Left colon (tissue), 2 donors: Measurements from ENCODE around the gene RAD51B. TPM values are rescaled to one million over a fixed set of nuclear protein-coding genes. Genes with fewer than 3 reads are reported as not detected.

ENCODE experiments used
- ATAC-seq: fragments of 200-7000 bp; cut with Tn5 transposase; one replicate; pipeline ENCODE4 v1.9.1; 2020; ENCODE audit warnings: mild to moderate bottlenecking, moderate library complexity
- DNase-seq, 2 donors: peaks; one replicate each; pipeline ENCODE4 v3.0.0-alpha.2; 2020
- intact Hi-C, 2 donors: fragments of 100-400 bp; cut with DNase I in 1 of 2; cut with micrococcal nuclease in 1 of 2; formaldehyde crosslinking; loops; one replicate each; pipeline versions ENCODE4 v1.11.2 to v1.14.0; 2022; cut with DNase I, micrococcal nuclease
- total RNA-seq, 2 donors: library from RNA; stranded (reverse); fragmentation: NEBNext Ultra II Directional; extraction: Animal tissue kit (Norgen Biotek cat#: 25700); gene quantifications; one replicate each; pipeline ENCODE4 v1.2.1, GENCODE V29; 2021
- donor health status: DM: no; HTN: no; CAD: no.
- donor health status: DM: yes; HTN: yes; CAD: no.

The RAD51B gene
- total RNA-seq, 2 donors from 2014 or later = 13.7 to 16.8 TPM

DNA sequence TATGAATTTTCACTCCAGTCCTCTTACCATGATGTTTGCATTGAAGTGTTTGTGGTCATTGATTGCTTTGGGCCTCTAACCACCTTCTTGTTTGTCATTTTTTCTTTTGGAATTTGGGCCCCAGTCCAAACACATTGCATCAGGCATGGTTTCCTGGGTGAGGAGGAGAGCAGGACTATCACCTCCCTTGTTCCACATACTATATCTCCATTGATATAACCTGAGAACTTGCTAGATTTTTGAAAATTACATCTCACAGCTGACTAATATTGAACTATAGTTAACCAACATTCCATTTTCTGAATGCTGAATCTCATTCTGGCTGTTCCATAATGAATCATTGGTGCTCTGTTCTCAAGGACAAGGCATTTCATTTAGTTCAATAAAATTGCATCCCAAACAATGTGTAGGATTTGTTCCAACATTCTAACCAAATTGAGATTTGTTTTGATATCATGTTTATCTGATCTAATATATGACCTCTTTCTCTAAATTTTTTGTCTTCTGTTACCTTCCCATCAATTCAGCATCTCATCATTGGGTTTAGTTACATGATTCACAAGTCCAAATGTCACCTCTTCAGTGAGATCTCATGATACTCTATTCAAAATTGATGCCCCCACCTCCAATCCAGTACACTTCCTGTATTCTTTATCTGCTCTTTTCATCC, 644.3 kb downstream of the RAD51B start:
- DNase-seq (no peak), ATAC-seq (no peak)
- intact Hi-C loops = no loop called here

DNA sequence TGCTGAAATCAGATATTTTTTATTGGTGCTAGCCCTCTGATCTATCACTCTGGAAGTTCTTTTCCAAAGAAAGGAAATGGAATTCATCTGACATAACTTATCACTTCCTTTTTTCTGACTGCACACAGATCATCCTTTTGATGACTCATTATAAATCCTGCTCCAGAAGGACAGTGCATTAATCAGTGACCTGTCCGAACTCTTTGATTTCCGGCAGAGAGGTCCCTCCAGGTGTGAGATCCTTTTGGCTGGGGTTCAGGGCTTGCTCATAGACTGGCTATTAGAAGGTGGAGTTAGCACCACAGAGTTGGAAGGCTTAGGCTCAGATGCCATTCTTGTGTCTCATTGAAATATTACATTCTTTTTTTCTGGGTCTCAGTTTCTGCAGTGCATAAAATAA, 645.1 kb downstream of the RAD51B start:
- intact Hi-C loops = no loop called here
- no peak for ATAC-seq
- no peak for DNase-seq

DNA sequence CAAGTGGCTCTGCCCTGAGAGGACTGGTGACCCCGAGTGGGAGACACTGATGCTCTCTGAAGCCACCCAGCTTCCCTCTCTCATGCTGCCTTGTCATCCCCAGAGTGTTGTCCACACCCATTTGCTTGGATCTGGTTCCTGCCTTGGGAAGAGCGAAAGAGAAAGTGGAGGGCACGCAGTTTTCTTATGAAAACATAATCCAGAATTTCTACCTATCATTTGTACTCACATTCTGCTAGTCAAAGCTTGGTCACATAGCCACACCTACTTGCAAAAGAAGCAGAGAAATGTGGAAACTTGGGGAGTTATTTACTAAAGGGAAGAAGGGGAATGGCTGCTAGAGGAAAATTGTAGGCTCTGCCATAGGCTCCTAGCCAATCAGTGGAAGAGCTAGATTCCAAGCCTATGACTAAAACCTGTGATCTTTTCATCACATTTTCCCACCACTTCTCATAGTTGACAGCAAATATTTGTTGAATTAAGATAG, 647.0 kb downstream of the RAD51B start:
- DNase-seq = no peak
- intact Hi-C loops = no loop called here
- no peak for ATAC-seq

DNA sequence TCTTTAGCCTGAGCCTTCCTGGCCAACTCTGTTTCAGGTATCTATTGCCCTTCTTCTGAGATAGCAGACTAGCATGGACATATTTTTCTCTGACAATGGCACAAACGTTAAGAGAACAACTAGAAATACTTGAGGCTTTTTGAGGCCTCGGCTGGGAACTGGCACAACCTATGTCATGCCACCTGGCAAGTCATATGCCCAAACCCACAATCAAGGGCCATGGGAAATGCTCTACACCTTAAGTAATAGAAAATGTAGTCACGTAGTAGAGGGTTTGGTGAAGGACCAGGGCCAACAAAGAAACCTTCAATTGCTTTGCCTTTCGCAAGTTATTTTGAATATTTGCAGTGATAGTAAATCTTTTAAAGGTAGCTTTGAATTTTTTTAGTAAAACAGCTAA, 647.8 kb downstream of the RAD51B start:
- ATAC-seq (no peak), DNase-seq (no peak)
- intact Hi-C loops = no loop called here

DNA sequence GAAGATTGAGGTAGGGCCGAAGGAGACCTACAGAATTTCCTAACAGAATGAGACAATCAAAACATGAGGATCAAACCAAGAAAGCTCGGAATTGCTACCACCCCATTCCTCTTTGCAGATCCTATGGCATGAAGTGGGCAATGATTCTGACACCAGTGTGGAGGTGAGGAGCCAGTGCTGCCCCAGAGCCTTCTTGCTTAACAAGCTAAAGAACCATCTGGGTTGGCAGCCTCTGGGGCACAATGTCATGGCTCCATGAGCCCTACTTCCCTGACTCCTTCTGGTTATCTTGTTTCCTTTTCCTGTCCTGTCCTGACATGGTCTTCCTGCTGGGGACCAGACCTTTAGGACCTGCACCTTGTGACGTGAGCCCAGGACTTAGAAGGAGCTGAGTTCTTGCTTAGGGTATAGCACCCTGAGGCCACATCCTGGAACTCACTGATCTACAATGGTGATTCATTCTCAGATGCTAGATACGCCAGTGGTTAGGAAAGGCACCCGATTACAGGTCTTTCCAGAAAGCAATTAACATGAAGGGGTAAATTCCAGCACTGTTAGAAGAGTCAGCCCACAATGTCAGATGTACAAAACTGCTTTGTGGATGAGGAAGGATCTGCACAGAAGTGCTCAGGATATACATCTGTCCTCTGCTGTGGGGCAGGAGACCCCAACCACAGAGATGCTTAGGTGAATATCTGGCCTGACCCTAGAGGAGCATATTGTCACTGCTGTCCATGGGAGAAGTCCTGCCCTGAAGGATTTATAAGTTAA, 649.0 kb downstream of the RAD51B start:
- ATAC-seq (no peak), DNase-seq (no peak)
- intact Hi-C loops = no loop called here

DNA sequence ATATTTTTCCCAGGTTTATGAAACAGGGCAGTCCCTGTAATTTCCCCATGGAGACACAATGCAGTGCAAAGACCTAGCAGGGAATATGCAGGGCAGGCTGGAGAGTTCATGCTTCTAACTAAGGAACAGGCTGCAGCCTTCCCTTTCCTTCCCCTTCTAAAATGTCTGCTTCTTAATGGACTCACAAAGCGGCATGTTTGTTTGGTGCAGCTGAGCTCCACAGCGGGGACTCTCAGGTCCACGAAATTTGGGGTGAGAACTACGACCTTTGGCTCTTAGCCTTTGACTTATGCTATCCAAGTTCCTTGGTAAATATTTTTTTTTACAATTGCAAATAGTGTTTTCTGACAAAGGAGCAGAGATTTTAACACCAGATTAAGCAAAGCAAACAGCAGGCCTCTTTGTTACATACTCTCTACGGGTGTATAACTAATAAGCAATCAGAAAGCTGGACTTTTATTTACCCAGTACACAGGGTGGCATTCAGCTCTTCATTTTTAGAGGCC, 649.7 kb downstream of the RAD51B start:
- intact Hi-C loops = no loop called here
- DNase-seq = no peak
- no peak for ATAC-seq

DNA sequence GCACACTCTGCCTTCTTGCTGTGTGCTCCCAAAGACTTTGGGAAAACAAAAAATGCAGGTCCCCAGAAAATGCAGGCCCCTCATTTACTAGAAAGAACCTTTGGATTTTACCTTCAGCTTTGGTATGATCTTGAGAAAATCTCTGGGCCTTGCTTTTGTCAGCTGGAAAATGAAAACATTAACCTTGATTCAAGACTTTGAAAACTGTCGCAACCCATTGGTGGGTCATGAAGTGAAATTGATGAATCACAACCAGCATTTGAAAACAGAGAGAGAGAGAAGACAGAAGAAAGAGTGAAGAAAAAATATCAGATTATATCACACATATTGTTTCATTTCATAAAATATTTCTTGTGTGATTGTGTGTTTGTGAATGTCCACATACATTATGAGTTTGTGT, 650.8 kb downstream of the RAD51B start:
- no peak for DNase-seq
- intact Hi-C loops = no loop called here
- no peak for ATAC-seq

DNA sequence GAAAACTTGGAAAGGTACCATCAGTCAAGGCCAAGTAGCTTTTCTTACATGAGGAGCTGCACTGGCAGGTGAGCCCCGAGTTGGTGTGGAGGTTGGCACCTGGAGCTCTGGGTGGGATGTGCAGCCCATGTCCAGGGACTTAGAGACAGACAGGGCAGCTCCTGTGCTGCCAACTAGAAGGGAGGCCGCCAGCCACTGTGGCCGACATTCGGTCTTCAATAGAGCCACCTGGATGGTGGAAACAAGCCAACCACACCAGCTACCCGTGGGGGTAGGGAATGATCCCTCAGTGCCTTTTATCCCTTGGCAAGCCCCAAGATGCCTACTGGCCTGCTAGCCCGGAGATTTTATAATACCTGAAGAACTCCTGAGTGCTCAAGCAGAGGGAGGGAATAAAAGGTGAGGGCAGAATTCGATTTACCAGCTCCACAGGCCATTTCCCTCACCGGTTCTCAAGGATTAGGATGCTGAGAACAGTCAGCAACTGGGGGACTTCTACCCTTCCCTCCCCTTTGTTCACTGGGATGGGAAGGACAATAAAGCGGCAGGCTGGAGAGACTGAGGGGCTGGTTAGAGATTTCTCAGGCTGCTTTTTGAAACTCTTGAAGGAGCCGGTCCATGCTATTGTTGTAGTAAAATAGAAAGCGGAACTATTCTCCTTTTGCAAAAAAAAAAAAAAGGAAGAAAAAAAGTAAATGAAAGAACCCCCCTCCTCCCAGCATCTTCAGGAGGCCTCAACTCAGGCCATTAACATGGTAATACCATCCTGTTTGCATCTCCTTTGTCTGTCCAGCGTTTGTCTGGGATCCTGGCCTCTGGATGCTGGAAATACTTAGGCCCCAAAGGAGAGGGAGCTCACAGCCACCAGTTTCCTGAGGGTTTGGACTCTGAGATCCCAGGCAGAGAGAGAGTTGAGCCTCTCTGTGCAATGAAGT, 651.7 kb downstream of the RAD51B start:
- no peak for ATAC-seq
- DNase-seq = no peak
- intact Hi-C loops = no loop called here

DNA sequence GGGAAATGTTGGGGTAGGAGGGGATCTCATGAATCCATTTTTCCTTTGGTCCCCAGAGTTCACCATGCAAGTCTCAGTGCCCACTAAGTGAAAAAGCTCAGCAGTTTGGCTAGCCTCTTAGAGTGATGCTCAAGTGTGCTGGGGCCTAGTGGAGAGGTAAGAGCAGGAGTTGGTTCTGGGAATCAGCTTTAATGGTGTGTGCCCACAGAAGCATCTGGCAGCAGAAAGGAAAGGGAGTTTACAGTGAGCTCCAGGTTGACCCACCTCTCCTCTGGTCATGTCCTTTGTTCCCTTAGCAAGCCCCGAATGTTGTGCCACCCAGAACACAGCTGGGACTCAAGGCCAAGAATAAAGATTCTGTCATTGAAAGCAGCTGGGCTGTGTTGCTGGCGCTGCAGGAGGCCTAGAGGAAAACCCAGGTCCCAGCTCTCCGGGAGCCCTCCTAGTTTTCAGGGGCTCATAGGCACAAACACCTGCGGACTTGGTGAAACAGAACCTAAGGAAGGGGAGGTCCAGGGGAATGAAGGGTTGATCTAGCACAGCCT, 652.5 kb downstream of the RAD51B start:
- no peak for DNase-seq
- no peak for ATAC-seq
- intact Hi-C loops = no loop called here

DNA sequence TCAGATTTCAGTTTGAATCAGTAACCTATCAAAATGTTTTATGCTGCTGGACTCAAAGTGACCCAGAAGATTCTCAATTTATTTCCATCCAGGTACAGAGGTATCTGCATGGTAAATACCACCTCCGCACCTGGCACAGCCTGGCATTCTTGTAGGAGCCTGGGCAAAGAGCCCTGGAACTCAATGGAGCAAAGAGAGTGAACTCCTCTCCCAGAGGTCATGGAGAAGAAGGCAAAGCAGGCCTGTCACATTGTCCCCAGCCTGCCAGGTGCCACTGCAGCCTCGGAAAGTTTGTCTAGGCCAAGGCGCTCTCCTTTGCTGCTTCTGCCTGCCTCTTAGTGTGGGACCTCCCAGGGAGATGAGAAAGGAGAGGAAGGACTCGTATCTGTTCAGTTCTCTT, 653.5 kb downstream of the RAD51B start:
- intact Hi-C loops = no loop called here
- DNase-seq (no peak), ATAC-seq (no peak)

DNA sequence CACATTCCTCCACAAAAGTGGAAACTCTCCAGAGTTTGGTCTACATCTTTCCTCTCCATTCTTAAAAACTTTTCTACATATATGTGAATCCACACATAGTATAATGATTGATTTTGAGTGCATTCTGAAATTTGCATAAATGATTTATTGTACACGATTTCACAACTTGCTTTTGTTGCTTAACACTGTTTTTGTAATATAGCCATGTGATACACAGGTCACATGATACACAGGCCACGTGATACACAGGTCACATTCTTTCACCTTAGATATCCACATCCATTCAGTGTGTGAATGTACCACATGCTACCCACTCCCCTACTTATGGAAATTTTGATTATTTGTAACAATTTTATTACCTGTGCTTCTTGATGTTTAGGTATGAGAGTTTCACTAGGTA, 654.2 kb downstream of the RAD51B start:
- DNase-seq (no peak), ATAC-seq (no peak)
- intact Hi-C loops = no loop called here

DNA sequence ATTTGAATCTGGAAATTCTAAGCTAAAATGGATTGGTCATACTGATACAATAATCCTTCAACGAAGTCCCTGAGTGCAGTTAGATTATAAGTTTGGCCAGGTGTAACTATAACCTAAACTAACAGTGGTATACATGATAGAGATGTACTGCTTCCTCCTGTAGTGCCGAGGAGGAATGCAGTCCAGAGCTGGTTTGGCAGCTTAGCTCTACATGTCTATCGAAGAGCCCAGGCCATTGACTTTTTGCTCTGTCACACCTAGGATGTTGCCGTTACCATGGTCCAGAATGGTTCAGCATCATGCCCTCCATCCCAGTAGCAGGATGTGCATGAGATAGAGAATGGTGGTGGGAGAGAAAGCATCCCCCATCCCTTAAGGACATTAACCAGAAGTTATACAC, 655.2 kb downstream of the RAD51B start:
- intact Hi-C loops = no loop called here
- DNase-seq (no peak), ATAC-seq (no peak)

DNA sequence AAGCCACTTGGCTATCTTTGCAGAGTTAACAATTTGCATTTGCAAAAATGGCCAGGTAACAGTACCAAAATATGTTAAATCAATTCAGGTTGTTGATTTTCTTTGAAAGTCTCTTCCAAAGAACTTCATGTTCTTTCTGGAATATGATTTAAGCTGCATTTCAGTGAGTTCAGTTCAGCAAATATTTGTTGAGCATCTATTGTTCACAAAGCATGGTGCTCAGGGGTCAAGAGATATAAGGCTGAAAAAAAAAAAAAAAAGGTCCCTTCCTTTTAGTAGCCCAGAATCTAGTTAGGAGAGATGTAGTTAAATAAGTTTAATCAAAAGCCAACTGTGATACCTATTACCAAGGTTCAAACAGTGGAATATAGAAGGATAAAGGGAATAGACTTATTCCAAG, 656.2 kb downstream of the RAD51B start:
- DNase-seq (no peak), ATAC-seq (no peak)
- intact Hi-C loops = no loop called here

DNA sequence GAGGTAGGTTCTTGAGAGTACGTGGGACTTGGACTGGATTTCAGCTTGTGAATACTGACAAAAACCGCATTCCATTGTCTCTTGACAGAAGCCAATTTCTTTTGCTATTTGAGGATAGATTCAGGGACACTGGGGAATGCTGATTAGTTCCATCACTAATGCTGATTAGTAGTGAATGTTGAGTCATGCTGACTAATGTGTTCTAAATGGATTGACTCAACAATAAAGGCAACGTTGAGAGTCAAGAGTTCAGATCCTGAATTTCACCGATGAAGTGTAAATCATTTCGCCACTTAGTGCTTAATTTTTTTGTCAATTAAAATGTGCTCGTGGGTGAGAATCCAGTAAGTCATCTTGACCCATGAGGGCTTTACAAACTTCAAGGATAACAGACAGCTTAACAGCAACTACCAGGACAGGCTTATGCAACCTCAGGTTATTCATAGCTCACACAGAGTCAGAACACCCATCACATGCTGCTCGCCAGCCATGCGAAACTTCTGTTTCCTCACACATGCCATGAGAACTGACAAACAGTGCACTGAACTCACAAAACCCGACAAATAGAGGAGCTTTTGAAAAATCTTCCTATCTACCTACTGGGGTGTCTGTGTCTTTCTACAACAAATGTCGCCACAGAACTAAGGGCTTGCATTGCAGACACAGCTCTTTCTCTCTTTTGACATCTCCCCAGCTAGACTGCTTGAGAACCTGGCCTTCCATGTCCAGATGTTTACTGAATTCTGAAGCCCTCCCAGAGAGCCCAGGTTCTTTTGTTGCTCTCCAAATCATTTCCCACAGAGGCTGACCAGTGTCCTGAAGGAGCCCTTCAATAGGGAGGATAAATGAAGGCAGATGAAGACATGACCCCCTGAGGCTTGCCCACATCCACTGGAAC, 656.9 kb downstream of the RAD51B start:
- intact Hi-C loops = no loop called here
- ATAC-seq (peak; percentile 31), DNase-seq (peak; percentile 25 to 56)

DNA sequence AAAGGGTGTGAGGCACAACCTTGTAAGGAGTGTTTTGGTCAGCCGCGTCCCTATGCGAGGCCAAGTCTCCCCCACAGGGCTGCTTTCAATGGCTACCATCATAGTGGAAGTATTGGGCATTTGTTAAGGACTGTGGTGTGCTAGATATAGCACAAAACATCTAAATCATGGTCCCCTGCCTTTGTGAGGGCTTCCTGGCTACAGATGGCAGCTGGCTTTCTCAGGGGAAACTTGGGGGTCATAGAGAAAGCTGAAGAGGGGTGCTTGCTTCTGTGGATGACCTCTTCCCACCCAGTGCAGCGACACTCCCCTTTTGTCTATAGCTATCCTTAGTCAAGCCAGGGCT, 657.5 kb downstream of the RAD51B start:
- intact Hi-C loops = no loop called here
- DNase-seq (no peak), ATAC-seq (no peak)

DNA sequence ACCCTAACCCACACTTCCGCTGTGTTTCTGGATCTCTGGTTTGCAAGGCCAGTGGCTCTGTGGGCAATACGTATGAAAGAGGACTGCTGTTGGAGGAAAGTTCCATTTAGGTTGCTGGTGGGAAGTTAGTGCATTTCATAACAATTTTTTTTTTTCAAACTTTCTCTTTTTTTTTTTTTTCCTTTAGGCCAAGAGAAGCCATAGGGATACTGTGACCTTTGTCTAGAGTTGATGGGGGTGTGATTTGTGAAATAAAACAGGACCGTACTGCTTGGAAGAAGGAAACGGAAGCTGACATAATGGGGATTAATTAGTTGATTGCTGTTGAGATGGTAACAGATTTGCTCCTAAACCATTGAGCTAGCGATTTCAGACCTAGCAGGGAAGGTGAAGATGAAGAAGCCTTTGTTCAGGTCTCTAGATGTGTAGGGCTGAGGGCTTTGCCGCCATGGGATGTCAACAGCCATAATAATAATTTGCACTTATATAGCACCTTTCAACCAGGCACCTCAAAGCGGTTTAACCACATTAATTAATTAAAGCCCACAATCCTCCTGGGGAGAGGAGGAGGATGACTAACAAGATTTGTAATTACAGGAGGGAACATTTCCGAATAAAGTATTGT, 658.0 kb downstream of the RAD51B start:
- DNase-seq (no peak), ATAC-seq (no peak)
- intact Hi-C loops = no loop called here

DNA sequence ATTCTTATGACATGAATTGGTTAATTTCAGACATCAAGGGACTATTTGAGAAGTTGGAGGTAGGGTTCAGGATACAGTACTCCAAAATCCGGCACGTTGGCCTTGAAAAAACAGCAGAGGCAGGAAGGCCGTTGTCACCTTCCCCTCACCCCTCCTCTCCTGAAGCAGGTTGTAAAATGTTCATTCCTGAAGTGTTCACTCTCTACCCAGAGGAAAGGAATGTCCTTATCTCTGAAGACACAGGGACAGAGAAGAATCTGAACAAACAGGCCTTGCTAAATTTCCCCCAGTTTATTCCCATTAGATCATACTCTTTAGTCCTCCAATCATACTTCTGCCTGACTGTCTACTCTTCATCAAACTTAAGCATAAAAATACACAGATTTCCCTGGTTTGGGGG, 659.7 kb downstream of the RAD51B start:
- ATAC-seq (no peak), DNase-seq (no peak)
- intact Hi-C loops = no loop called here

DNA sequence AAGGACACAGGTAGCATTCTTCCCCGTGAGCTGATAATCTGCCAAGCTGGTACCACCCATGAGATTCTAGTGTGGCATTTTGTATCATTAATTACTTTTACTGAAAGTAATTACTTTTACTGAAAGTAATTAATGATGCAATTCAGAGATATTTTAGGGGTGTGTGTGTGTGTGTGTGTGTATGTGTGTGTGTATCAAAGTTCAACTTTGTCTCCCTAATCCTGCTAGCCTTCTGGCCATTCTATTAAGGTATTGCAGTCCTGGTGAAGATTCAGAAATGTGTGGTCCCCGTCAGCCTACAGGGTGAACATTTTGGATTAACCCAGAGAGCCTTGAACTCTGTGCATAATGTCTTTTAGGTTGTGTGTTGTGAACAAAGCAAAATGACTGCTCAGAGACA, 662.4 kb downstream of the RAD51B start:
- DNase-seq (no peak), ATAC-seq (no peak)
- intact Hi-C loops = no loop called here
